ENCODE results near the gene MATR3. TPM values are rescaled to one million over a fixed set of nuclear protein-coding genes. Genes with fewer than 3 reads are reported as not detected.
A peak's percentile ranks its signal among the peaks of the same experiment; 100 is the strongest.

Gene MATR3
- total RNA-seq, 1 experiment from 2014 or later: 194 TPM

GRCh38 chr5:139293202-139293506, 386 bp upstream of the MATR3 start:
- ChIA-PET CTCF (interaction anchor here (0.6 to 0.8 kb wide), 4 partner anchors 11 to 616 kb away, joined by 3 to 4 read pairs (median 4); no protein-coding TSS in a partner anchor), POLR2A (interaction anchor here (0.6 to 2.0 kb wide), 17 partner anchors 14 to 800 kb away, joined by 3 to 38 read pairs (median 7); partner anchors contain the start of genes HSPA9, PAIP2, PROB1 and SIL1)
- Histone ChIP-seq H3K4me3 (ENCODE audit: low read depth, low read length) (peak overlapping the region; percentile 76), H3K4me1 (peaks cover 12% of the 10 kb centered on the region; the same call in 1 of the 2 replicates), H3K9me3 (no peaks in the 10 kb centered on the region), H3K27me3 (replicated peaks; ENCODE audit: control insufficient read depth, insufficient read depth, low read length) (no peaks in the 10 kb centered on the region), H3K36me3 (ENCODE audit: control insufficient read depth, insufficient read depth, low read length) (no peaks in the 10 kb centered on the region)
- TF ChIP-seq CTCF (IDR thresholded peaks at IDR 0.05; ENCODE audit: insufficient read depth in 1 of 2, low read depth in 1 of 2, low read length in 1 of 2, severe bottlenecking in 1 of 2, unreplicated experiment in 1 of 2): no peak
- H3K27me3 Mint-ChIP-seq (ENCODE audit: insufficient read depth, unreplicated experiment): no peaks in the 10 kb centered on the region
- peak overlapping the region; percentile 96 for H3K4me3 Mint-ChIP-seq (ENCODE audit: unreplicated experiment)
- TSS peak; percentile 89 for BruUV-seq (replicated peaks)
- intact Hi-C loops (cut with micrococcal nuclease; ENCODE audit: unreplicated experiment): no loop called here
- peaks cover 15% of the 10 kb centered on the region for H3K4me1 Mint-ChIP-seq (ENCODE audit: low read depth, unreplicated experiment)
- peak overlapping the region; percentile 99 for H3K27ac Mint-ChIP-seq (ENCODE audit: unreplicated experiment)
- H3K36me3 Mint-ChIP-seq (ENCODE audit: insufficient read depth, unreplicated experiment): peaks cover 46% of the 10 kb centered on the region
- DNase-seq: no peak
- H3K9me3 Mint-ChIP-seq (ENCODE audit: unreplicated experiment): no peaks in the 10 kb centered on the region

- H3K4me1 Mint-ChIP-seq (ENCODE audit: low read depth, unreplicated experiment): peaks cover 27% of the 10 kb centered on the region
- ChIA-PET CTCF (interaction anchor here (0.6 to 1.1 kb wide), 4 partner anchors 13 to 1016 kb away, joined by 3 to 8 read pairs (median 4); no protein-coding TSS in a partner anchor), POLR2A (interaction anchor here (0.6 to 2.0 kb wide), 5 partner anchors 9 to 270 kb away, joined by 3 to 38 read pairs (median 4); partner anchors contain the start of genes PAIP2, SIL1 and UBE2D2)
- peak overlapping the region; percentile 96 for H3K4me3 Mint-ChIP-seq (ENCODE audit: unreplicated experiment)
- Histone ChIP-seq H3K9me3 (no peaks in the 10 kb centered on the region), H3K36me3 (ENCODE audit: control insufficient read depth, insufficient read depth, low read length) (no peaks in the 10 kb centered on the region), H3K27me3 (replicated peaks; ENCODE audit: control insufficient read depth, insufficient read depth, low read length) (no peaks in the 10 kb centered on the region), H3K4me1 (peaks cover 12% of the 10 kb centered on the region; the same call in 1 of the 2 replicates), H3K4me3 (ENCODE audit: low read depth, low read length) (peak overlapping the region; percentile 76)
- DNase-seq: peak; percentile 85 to 86
- intact Hi-C loops (cut with micrococcal nuclease; ENCODE audit: unreplicated experiment): loop anchor here (1.0 kb wide), 1 partner anchor 47 kb away; the partner anchor contains the start of gene PAIP2
- H3K27me3 Mint-ChIP-seq (ENCODE audit: insufficient read depth, unreplicated experiment): no peaks in the 10 kb centered on the region
- H3K27ac Mint-ChIP-seq (ENCODE audit: unreplicated experiment): peak overlapping the region; percentile 99
- peaks cover 56% of the 10 kb centered on the region for H3K36me3 Mint-ChIP-seq (ENCODE audit: insufficient read depth, unreplicated experiment)
- TSS peak; percentile 25 for BruUV-seq (replicated peaks)
- TF ChIP-seq CTCF (IDR thresholded peaks at IDR 0.05; ENCODE audit: insufficient read depth in 1 of 2, low read depth in 1 of 2, low read length in 1 of 2, severe bottlenecking in 1 of 2, unreplicated experiment in 1 of 2): peak in 1 of 2 experiments; percentile 59
- H3K9me3 Mint-ChIP-seq (ENCODE audit: unreplicated experiment): no peaks in the 10 kb centered on the region
These were observed 1.0 kb downstream of the MATR3 start for GRCh38 chr5:139294374-139295165.

- Mint-ChIP-seq H3K36me3 (ENCODE audit: insufficient read depth, unreplicated experiment) (peaks cover 53% of the 10 kb centered on the region), H3K9me3 (ENCODE audit: unreplicated experiment) (no peaks in the 10 kb centered on the region), H3K27me3 (ENCODE audit: insufficient read depth, unreplicated experiment) (no peaks in the 10 kb centered on the region), H3K27ac (ENCODE audit: unreplicated experiment) (peak overlapping the region; percentile 99), H3K4me3 (ENCODE audit: unreplicated experiment) (peak overlapping the region; percentile 96), H3K4me1 (ENCODE audit: low read depth, unreplicated experiment) (peaks cover 29% of the 10 kb centered on the region)
- no peak for TF ChIP-seq CTCF (IDR thresholded peaks at IDR 0.05; ENCODE audit: insufficient read depth in 1 of 2, low read depth in 1 of 2, low read length in 1 of 2, severe bottlenecking in 1 of 2, unreplicated experiment in 1 of 2)
- DNase-seq: no peak
- Histone ChIP-seq H3K4me3 (ENCODE audit: low read depth, low read length) (peak overlapping the region; percentile 76), H3K36me3 (ENCODE audit: control insufficient read depth, insufficient read depth, low read length) (no peaks in the 10 kb centered on the region), H3K9me3 (no peaks in the 10 kb centered on the region), H3K4me1 (peaks cover 13% of the 10 kb centered on the region), H3K27me3 (replicated peaks; ENCODE audit: control insufficient read depth, insufficient read depth, low read length) (no peaks in the 10 kb centered on the region)
- intact Hi-C loops (cut with micrococcal nuclease; ENCODE audit: unreplicated experiment): no loop called here
- CTCF ChIA-PET: no interaction called here
- POLR2A ChIA-PET: no interaction called here
- BruUV-seq (replicated peaks): no TSS peak
These were observed 2.0 kb downstream of the MATR3 start for GRCh38 chr5:139295346-139296057.

Data from Caco-2 (cell line).